ENCODE results near the gene RBM42. TPM values are rescaled to one million over a fixed set of nuclear protein-coding genes. Genes with fewer than 3 reads are reported as not detected.

Gene RBM42
- total RNA-seq, 2 donors from 2014 or later = 26.7 to 65.3 TPM

GRCh38 chr19:35643255-35644205, 14.7 kb downstream of the RBM42 start:
- peak in 4 of 7 experiments; percentile 4 to 36 (median 20) for TF ChIP-seq CTCF (IDR thresholded peaks at IDR 0.05)
- peak; percentile 87 to 95 (median 90) for TF ChIP-seq POLR2A (IDR thresholded peaks at IDR 0.05)
- H3K9me3 ChIP-seq = no peaks in the 10 kb centered on the region
- DNase-seq (peak; percentile 89 to 93 (median 92)), ATAC-seq (peak; percentile 68)
- WGBS, 2 donors = 1 to 2% methylated on average over 11 to 56 of the region's 69 CpGs
- H3K4me1 ChIP-seq = peaks cover 19% of the 10 kb centered on the region
- peak overlapping the region; percentile 89 to 94 (median 92) for H3K27ac ChIP-seq
- no peaks in the 10 kb centered on the region for H3K27me3 ChIP-seq
- intact Hi-C loops (cut with DNase I) = no loop called here
- H3K4me3 ChIP-seq = peak overlapping the region; percentile 12 to 17
- no peaks in the 10 kb centered on the region for H3K36me3 ChIP-seq (replicated peaks in 1 of 2; ENCODE audit: insufficient read depth in 1 of 2, low read depth in 2 of 2)

- 0 to 1% methylated on average over 6 to 59 of the region's 60 CpGs for WGBS, 2 donors
- peak; percentile 97 to 98 (median 98) for DNase-seq
- Histone ChIP-seq H3K27me3 (no peaks in the 10 kb centered on the region), H3K36me3 (replicated peaks in 1 of 2; ENCODE audit: insufficient read depth in 1 of 2, low read depth in 2 of 2) (no peaks in the 10 kb centered on the region), H3K4me1 (peaks cover 27% of the 10 kb centered on the region), H3K4me3 (peak overlapping the region; percentile 17 to 37), H3K9me3 (no peaks in the 10 kb centered on the region), H3K27ac (peak overlapping the region; percentile 89 to 94 (median 92))
- TF ChIP-seq CTCF (IDR thresholded peaks at IDR 0.05) (peak in 1 of 7 experiments; percentile 1), POLR2A (IDR thresholded peaks at IDR 0.05) (peak; percentile 51 to 74 (median 68))
- intact Hi-C loops (cut with DNase I) = no loop called here
- ATAC-seq = peak; percentile 86
Measured at GRCh38 chr19:35644206-35644986, 15.6 kb downstream of the RBM42 start.

DNA sequence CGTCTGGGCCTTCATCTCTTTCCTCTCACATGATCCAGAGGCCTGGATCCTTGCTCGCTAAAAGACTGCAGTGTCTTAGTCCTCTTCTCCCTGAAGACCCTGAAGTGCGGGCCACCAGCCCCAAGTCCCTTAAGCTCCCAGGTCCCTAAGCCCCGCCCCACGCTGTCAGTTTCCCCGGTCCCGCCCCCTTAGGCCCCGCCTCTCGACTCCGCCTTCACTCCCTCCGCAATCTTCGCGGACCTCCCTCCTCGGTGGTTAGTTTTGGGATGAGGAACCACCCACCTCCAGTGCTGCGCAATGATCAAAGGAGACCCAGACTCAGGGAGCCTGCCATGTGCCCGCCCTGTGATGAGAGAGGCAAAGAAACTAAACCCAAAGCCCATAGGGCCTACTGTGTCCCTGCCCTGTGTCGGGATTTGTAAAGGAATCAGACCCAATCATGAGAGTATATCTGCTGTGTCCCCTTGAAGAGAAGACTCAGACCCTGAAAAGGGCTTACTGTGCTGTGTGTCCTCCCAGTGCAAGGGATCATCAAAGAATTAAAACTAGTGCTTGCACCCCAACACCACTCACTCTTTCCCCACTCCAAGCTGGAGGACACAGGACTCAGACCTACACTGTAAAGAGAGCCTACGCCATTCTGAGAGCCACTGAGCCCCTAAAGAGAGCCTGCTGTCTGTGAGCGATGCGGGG, 16.3 kb downstream of the RBM42 start:
- ATAC-seq (peak; percentile 12), DNase-seq (peak; percentile 84 to 92 (median 86))
- Histone ChIP-seq H3K36me3 (replicated peaks in 1 of 2; ENCODE audit: insufficient read depth in 1 of 2, low read depth in 2 of 2) (no peaks in the 10 kb centered on the region), H3K4me3 (peak overlapping the region; percentile 16 to 37), H3K9me3 (no peaks in the 10 kb centered on the region), H3K27ac (peak overlapping the region; percentile 89 to 94 (median 92)), H3K27me3 (no peaks in the 10 kb centered on the region), H3K4me1 (peaks cover 35% of the 10 kb centered on the region)
- intact Hi-C loops (cut with DNase I) = no loop called here
- TF ChIP-seq CTCF (IDR thresholded peaks at IDR 0.05) (no peak), POLR2A (IDR thresholded peaks at IDR 0.05) (no peak)
- 15 to 18% methylated on average over 5 to 20 of the region's 20 CpGs for WGBS, 2 donors

- H3K36me3 ChIP-seq (replicated peaks in 1 of 2; ENCODE audit: insufficient read depth in 1 of 2, low read depth in 2 of 2) = no peaks in the 10 kb centered on the region
- no peak overlapping the region for H3K27ac ChIP-seq
- TF ChIP-seq CTCF (IDR thresholded peaks at IDR 0.05) (no peak), POLR2A (IDR thresholded peaks at IDR 0.05) (no peak)
- H3K4me1 ChIP-seq = peaks cover 40% of the 10 kb centered on the region
- ATAC-seq (no peak), DNase-seq (no peak)
- intact Hi-C loops (cut with DNase I) = no loop called here
- WGBS, 2 donors = 70 to 73% methylated on average over 7 of the region's 7 CpGs
- no peaks in the 10 kb centered on the region for H3K9me3 ChIP-seq
- no peaks in the 10 kb centered on the region for H3K27me3 ChIP-seq
- H3K4me3 ChIP-seq = no peak overlapping the region
Measured at GRCh38 chr19:35645680-35646511, 17.1 kb downstream of the RBM42 start.

Measured in body of pancreas (tissue), 4 donors.